GM18951 (cell line): ENCODE data around the gene CACHD1.

Experiments used
- POLR2A ChIP-seq: IDR thresholded peaks from 4 replicates; pipeline ENCODE4 v1.6.1; 2011; ENCODE audit warnings: mild to moderate bottlenecking; ENCODE audit not compliant: insufficient read length, insufficient read depth; ENCODE audit errors: extremely low read depth
- in situ Hi-C: fragments of 300-500 bp; cut with MboI; formaldehyde crosslinking; loops from one replicate; pipeline ENCODE4 v1.12.0; 2022; ENCODE audit warnings: low sequenced_read_pairs, mixed read lengths, inconsistent platforms; ENCODE audit not compliant: unreplicated experiment

CACHD1 gene

GRCh38 chr1:64570267-64570855 is 100.4 kb downstream of the CACHD1 start:
- no peak for TF ChIP-seq POLR2A
- in situ Hi-C loops, result no loop called here

- in situ Hi-C loops, result no loop called here
- TF ChIP-seq POLR2A, result no peak
Measured at GRCh38 chr1:64572222-64572900, 102.4 kb downstream of the CACHD1 start.

GRCh38 chr1:64574301-64574700 is 104.4 kb downstream of the CACHD1 start:
- no peak for TF ChIP-seq POLR2A
- in situ Hi-C loops, result no loop called here

GRCh38 chr1:64575881-64576676 is 106.2 kb downstream of the CACHD1 start:
- no peak for TF ChIP-seq POLR2A
- in situ Hi-C loops, result no loop called here

GRCh38 chr1:64578270-64578973 is 108.5 kb downstream of the CACHD1 start:
- TF ChIP-seq POLR2A, result no peak
- in situ Hi-C loops, result no loop called here

GRCh38 chr1:64579767-64580166 is 109.8 kb downstream of the CACHD1 start:
- TF ChIP-seq POLR2A, result no peak
- in situ Hi-C loops, result no loop called here

GRCh38 chr1:64581135-64581842 is 111.4 kb downstream of the CACHD1 start:
- no peak for TF ChIP-seq POLR2A

GRCh38 chr1:64581843-64582185 is 111.9 kb downstream of the CACHD1 start:
- in situ Hi-C loops, result no loop called here
- no peak for TF ChIP-seq POLR2A

More at GRCh38 chr1:64581135-64581842, 111.4 kb downstream of the CACHD1 start:
- in situ Hi-C loops, result no loop called here

GRCh38 chr1:64584479-64584878 is 114.5 kb downstream of the CACHD1 start:
- in situ Hi-C loops, result no loop called here

GRCh38 chr1:64588876-64589275 is 118.9 kb downstream of the CACHD1 start:
- no peak for TF ChIP-seq POLR2A
- in situ Hi-C loops, result no loop called here

More at GRCh38 chr1:64584479-64584878, 114.5 kb downstream of the CACHD1 start:
- TF ChIP-seq POLR2A, result no peak

- in situ Hi-C loops, result no loop called here
- TF ChIP-seq POLR2A, result no peak
Measured at GRCh38 chr1:64590316-64590715, 120.4 kb downstream of the CACHD1 start.

- in situ Hi-C loops, result no loop called here
- TF ChIP-seq POLR2A, result no peak
Measured at GRCh38 chr1:64594446-64594845, 124.5 kb downstream of the CACHD1 start.
